Sigmoid colon (tissue), 7 donors: ENCODE data around the gene TNIP2. TPM values are rescaled to one million over a fixed set of nuclear protein-coding genes. Genes with fewer than 3 reads are reported as not detected.

Experiments
- DNase-seq: peaks from one replicate; pipeline ENCODE4 v3.0.0-alpha.2; 2019
- H3K27ac ChIP-seq, 4 donors: fragments of 200-600 bp; sonication (generic); one replicate each; pipeline ENCODE4 v1.5.1; 2016 to 2019; ENCODE audit warnings: mild to moderate bottlenecking in 1 of 4
- H3K27me3 ChIP-seq, 3 donors: fragments of 200-600 bp; sonication (generic); one replicate each; pipeline ENCODE4 v1.5.1; 2019; ENCODE audit warnings: mild to moderate bottlenecking in 1 of 3
- H3K36me3 ChIP-seq, 4 donors: fragments of 200-600 bp; sonication (generic); one replicate each; pipeline ENCODE4 v1.5.1; 2016 to 2019
- H3K4me1 ChIP-seq, 4 donors: fragments of 200-600 bp; sonication (generic); one replicate each; pipeline ENCODE4 v1.5.1; 2017 to 2019
- H3K4me3 ChIP-seq, 4 donors: fragments of 200-600 bp; sonication (generic); one replicate each; pipeline ENCODE4 v1.5.1; 2017 to 2019; ENCODE audit warnings: mild to moderate bottlenecking in 2 of 4, moderate library complexity in 1 of 4
- H3K9me3 ChIP-seq, 4 donors: fragments of 200-600 bp in 3 of 4; sonication (generic) in 3 of 4; one replicate each; pipeline versions ENCODE4 v1.5.1 to v1.6.1; 2013 to 2019
- CTCF ChIP-seq, 4 experiments: fragments of 450-650 bp in 3 of 4; fragments of 200-600 bp in 1 of 4; IDR thresholded peaks; one replicate each; pipeline ENCODE4 v1.5.1; 2016 to 2019; ENCODE audit warnings: antibody characterized with exemption in 4 of 4, mild to moderate bottlenecking in 3 of 4, moderate library complexity in 2 of 4
- EP300 ChIP-seq, 4 donors: sonication (generic); formaldehyde crosslinking; IDR thresholded peaks; one replicate each; pipeline ENCODE4 v1.6.1; 2017; ENCODE audit warnings: antibody characterized with exemption in 4 of 4
- POLR2A ChIP-seq, 2 donors: fragments of 450-650 bp; IDR thresholded peaks; one replicate each; pipeline ENCODE4 v1.6.1; 2016; ENCODE audit warnings: antibody characterized with exemption in 2 of 2, mild to moderate bottlenecking in 2 of 2, moderate library complexity in 2 of 2
- POLR2AphosphoS5 ChIP-seq, 4 donors: sonication (generic); formaldehyde crosslinking; IDR thresholded peaks; one replicate each; pipeline ENCODE4 v1.6.1; 2017; ENCODE audit warnings: antibody characterized with exemption in 4 of 4
- WGBS, 2 donors: extraction: QIAGEN DNeasy Blood & Tissue Kit; methylation state at CpG; one replicate each; pipeline ENCODE4 v1.1.7; 2013; 5-methylcytosine and 5-hydroxymethylcytosine counted together
- intact Hi-C: fragments of 100-400 bp; cut with DNase I; formaldehyde crosslinking; loops from one replicate; pipeline ENCODE4 v1.15.1; 2023
- polyA plus RNA-seq, 3 donors: library from polyadenylated mRNA; stranded (reverse); fragments of 200-250 nt; gene quantifications; one replicate each; pipeline ENCODE4 v1.2.3, GENCODE V29; 2013
- total RNA-seq, 4 donors: library from RNA; depleted of rRNA; stranded (reverse); fragments of >200 nt; gene quantifications; one replicate each; pipeline ENCODE4 v1.1.0, GENCODE V29; 2016
- donor health status: healthy with polysubstance abuse.
- donor health status: Bipolar disorder and iron deficiency.
- donor health status: healthy.

The TNIP2 gene
- total and polyA plus RNA-seq, 7 donors: 51.7 to 68.8 (median 65.0) TPM

DNA sequence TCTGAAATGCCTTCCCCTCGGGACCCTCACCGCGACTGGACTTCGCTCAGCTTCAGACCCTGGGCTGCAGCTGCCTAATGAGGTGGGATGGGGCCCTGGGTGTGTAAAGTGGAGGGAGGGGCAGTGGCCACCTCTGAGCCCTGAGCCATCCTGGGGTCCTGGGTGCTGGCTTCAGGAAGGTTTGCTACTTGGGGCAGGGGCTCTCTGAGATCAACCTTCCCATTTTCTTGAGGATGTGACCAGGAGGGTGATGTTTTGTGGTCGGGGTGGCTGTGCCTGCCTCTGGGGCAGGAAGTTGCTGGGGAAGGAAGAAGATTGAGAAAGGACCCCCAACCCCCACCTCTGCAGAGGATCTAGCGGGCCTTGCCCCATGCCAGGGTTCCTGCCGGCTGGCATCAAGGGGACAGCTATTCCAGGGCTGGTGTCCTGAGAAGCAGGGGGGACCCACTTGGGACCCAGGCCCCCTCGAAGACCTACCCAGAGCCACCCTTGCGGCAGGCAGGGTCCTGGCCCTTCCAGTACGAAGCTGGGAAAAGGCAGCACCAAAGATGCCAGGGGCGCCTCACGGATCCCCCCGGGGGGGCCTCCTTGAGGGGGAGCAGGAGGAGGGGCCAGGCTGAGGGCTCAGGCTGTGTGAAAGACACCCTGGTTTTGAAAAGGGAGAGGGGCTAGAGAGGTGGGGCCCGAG, 43.2 kb upstream of the TNIP2 start:
- Histone ChIP-seq H3K27me3 (no peaks in the 10 kb centered on the region), H3K4me1 (peaks cover 0 to 87% (median 71%) of the 10 kb centered on the region in 4 donors), H3K27ac (peak overlapping the region; percentile 71 to 81 (median 79)), H3K4me3 (peak overlapping the region in 3 of 4 donors; percentile 7 to 26 (median 14)), H3K36me3 (no peaks in the 10 kb centered on the region), H3K9me3 (no peaks in the 10 kb centered on the region)
- TF ChIP-seq POLR2AphosphoS5 (IDR thresholded peaks at IDR 0.05) (no peak), EP300 (IDR thresholded peaks at IDR 0.05) (no peak), CTCF (IDR thresholded peaks at IDR 0.05) (no peak), POLR2A (IDR thresholded peaks at IDR 0.05) (no peak)
- intact Hi-C loops: no loop called here
- peak; percentile 71 for DNase-seq
- 54 to 90% methylated on average over 14 of the region's 14 CpGs for WGBS, 2 donors

DNA sequence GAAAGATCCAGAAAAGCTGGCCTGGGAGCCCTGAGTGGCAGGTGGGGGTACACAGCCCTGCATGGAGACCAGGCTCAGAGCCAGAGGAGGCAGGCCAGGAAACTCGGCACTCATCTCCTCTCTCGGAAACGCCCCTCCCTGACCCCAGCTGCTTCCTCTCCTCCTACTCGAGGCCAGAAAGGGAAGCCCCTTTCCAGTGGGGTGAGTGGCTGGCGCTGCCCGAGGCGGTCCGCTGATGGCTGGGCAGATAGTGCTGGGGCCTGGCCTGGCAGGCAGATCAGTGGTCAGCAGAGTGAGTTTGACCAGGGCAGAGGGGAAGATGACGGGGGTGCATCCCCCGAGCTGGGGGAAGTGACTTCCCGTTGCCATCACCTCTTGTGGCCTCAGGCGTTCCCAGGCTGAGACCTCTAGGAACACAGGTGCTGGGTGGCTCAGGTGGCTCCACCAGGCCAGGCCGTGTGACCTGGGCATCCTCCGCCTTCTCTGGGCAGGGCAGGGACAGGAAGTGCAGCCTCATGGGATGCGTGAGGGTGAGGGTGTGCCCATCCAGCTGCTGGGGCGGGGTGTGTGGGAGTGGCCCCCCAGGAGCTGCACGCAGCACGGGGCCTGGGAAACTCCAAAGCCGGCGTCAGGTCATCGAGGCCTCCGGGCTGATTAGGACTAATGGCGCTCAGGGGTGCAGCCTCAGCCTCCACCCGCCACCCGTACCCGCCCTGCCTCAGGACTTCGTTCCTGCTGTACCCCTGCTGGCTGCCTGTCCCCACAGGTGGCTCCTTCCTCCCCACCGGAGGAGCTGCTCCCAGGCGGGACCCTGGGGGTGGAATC, 42.5 kb upstream of the TNIP2 start:
- peaks cover 0 to 91% (median 76%) of the 10 kb centered on the region in 4 donors for H3K4me1 ChIP-seq
- intact Hi-C loops: no loop called here
- peak overlapping the region; percentile 71 to 81 (median 79) for H3K27ac ChIP-seq
- no peaks in the 10 kb centered on the region for H3K9me3 ChIP-seq
- TF ChIP-seq POLR2A (IDR thresholded peaks at IDR 0.05): no peak
- no peak for TF ChIP-seq CTCF (IDR thresholded peaks at IDR 0.05)
- TF ChIP-seq EP300 (IDR thresholded peaks at IDR 0.05): no peak
- peak in 2 of 4 donors; percentile 43 to 47 for TF ChIP-seq POLR2AphosphoS5 (IDR thresholded peaks at IDR 0.05)
- H3K36me3 ChIP-seq: no peaks in the 10 kb centered on the region
- 27 to 42% methylated on average over 29 of the region's 29 CpGs for WGBS, 2 donors
- peak overlapping the region in 3 of 4 donors; percentile 7 to 14 (median 11) for H3K4me3 ChIP-seq
- peak; percentile 83 for DNase-seq
- no peaks in the 10 kb centered on the region for H3K27me3 ChIP-seq

DNA sequence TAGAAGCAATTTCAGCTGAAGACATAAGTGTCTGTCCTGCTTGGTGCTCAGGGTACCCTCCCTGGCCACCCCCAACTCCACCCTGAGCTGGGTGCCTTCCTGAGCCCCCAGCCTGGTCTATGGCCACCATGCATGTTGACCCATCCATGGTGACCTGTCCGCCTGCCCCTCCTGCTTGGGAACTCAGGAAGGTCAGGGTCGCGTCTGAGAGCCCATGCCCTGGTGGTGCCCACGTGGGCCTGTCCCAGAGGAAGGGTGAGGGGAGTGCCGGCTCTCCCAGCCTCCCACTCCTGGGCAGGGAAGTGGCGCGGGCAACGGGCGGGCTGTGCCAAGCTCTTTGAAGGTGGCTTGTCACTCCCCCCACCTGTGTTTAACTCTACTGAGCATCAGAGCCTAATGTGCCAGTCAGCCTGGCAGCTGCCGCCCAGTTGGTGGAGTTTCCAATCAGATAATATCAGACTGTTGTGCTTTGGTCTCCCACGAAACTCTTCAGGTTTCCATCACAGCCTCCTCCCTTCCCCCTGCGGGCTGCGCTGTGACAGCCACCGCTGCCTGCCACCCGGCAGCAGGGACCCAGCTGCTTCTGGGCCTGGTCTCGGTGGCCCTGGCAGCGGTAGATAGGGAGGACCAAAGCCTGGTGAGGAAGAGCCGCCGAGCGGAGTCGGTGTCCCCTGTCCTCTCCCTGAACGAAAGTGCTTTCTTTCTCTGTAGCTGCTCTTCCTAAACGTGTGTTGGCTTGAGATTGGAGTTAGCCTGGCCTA, 41.6 kb upstream of the TNIP2 start:
- intact Hi-C loops: no loop called here
- Histone ChIP-seq H3K4me1 (peaks cover 0 to 92% (median 81%) of the 10 kb centered on the region in 4 donors), H3K4me3 (peak overlapping the region in 1 of 4 donors; percentile 14), H3K27me3 (no peaks in the 10 kb centered on the region), H3K27ac (peak overlapping the region; percentile 71 to 81 (median 79)), H3K9me3 (no peaks in the 10 kb centered on the region), H3K36me3 (no peaks in the 10 kb centered on the region)
- no peak for TF ChIP-seq CTCF (IDR thresholded peaks at IDR 0.05)
- no peak for TF ChIP-seq POLR2A (IDR thresholded peaks at IDR 0.05)
- TF ChIP-seq POLR2AphosphoS5 (IDR thresholded peaks at IDR 0.05): no peak
- peak; percentile 59 for DNase-seq
- WGBS, 2 donors: 63 to 84% methylated on average over 23 of the region's 23 CpGs

DNA sequence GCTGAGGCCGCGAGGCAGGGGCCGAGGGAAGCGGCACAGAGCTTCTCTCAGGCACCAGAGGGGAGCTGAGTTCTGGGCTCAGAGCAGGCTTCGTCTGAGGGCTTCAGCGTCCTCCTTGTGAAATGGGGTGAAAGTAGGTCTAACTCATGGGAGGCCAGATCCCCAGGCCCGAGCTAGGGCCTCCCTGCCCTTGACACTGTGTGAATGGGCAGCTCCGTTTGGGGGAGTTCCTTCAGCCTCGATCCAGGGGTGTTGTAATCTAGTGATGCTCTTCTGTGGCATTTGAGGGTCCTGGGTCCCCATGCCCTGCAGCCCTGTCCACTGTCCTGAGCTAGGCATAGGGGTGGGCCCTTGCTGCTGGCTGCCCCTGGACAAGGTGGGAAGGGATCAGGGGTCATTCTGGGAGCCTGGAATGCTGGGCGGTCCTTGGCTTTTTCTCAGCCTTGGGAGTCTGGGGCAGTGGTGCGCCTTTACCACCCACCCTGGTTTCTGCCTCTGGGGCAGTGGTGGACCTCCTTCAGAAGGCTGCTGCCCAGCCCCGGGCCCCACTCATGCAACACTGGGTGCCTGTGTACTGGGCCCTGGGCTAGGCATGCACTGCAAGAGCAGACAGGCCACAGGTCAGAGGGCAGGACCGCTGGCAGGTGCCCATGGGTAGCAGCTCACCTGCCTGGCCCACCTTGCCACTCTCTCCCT, 40.9 kb upstream of the TNIP2 start:
- WGBS, 2 donors: 42 to 77% methylated on average over 13 of the region's 13 CpGs
- peak overlapping the region; percentile 71 to 81 (median 79) for H3K27ac ChIP-seq
- no peaks in the 10 kb centered on the region for H3K9me3 ChIP-seq
- H3K4me3 ChIP-seq: no peak overlapping the region
- intact Hi-C loops: no loop called here
- peak; percentile 55 for DNase-seq
- no peak for TF ChIP-seq CTCF (IDR thresholded peaks at IDR 0.05)
- no peak for TF ChIP-seq POLR2A (IDR thresholded peaks at IDR 0.05)
- no peak for TF ChIP-seq EP300 (IDR thresholded peaks at IDR 0.05)
- TF ChIP-seq POLR2AphosphoS5 (IDR thresholded peaks at IDR 0.05): no peak
- H3K36me3 ChIP-seq: no peaks in the 10 kb centered on the region
- peaks cover 0 to 90% (median 83%) of the 10 kb centered on the region in 4 donors for H3K4me1 ChIP-seq
- H3K27me3 ChIP-seq: no peaks in the 10 kb centered on the region
